Measurements from ENCODE around the gene SLC15A2.
A peak's percentile ranks its signal among the peaks of the same experiment; 100 is the strongest.
"Not testable (repeated sequence)": the region's sequence is repeated elsewhere in the genome, so short reads cannot be mapped to it uniquely, and the experiment has no call there.

SLC15A2 gene

DNA sequence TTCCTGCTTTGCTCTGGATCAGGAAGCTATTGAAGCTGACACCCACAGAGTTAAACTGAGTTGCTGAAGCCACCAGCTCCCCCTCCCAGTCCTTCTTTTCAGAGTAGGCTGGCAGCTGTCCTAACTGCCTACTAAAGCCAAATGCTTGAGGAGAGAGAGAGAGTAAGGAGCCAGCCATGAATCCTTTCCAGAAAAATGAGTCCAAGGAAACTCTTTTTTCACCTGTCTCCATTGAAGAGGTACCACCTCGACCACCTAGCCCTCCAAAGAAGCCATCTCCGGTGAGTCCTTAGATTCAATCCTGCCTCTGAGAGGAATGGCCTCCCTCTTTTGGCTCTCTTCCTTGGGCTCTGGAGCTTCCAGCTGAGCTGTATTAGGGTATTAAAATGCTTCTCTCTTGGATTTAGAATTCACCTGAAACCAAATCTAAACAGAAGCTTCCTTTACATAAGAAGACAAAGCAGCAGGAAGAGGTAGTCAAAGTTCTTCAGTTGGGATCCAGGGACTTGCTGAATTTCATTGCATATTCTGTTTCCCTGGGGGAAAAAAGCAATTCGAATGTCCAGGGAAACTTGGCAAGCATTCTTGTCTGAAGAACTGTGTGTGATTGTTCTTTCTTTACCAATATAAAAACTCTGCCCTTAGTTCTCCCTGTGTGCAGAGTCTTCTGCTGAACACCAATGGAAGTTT lies at the start of gene SLC15A2:
TSS of gene SLC15A2 (plus strand) at position 101 of the 690 bp plus-strand sequence. CDS start at position 177, 76 bp downstream.
- DNase-seq (ENCODE audit: low read depth), result no peak
- no peak within 1 kb of the TSS for H3K4me3 ChIP-seq (ENCODE audit: low read depth, low read length)
- TF ChIP-seq, protein P1, sequence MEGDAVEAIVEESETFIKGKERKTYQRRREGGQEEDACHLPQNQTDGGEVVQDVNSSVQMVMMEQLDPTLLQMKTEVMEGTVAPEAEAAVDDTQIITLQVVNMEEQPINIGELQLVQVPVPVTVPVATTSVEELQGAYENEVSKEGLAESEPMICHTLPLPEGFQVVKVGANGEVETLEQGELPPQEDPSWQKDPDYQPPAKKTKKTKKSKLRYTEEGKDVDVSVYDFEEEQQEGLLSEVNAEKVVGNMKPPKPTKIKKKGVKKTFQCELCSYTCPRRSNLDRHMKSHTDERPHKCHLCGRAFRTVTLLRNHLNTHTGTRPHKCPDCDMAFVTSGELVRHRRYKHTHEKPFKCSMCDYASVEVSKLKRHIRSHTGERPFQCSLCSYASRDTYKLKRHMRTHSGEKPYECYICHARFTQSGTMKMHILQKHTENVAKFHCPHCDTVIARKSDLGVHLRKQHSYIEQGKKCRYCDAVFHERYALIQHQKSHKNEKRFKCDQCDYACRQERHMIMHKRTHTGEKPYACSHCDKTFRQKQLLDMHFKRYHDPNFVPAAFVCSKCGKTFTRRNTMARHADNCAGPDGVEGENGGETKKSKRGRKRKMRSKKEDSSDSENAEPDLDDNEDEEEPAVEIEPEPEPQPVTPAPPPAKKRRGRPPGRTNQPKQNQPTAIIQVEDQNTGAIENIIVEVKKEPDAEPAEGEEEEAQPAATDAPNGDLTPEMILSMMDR (IDR thresholded peaks at IDR 0.05; ENCODE audit: low read depth, low read length, missing control alignments), result no peak
- in situ Hi-C loops (cut with HindIII; ENCODE audit: low sequenced_read_pairs), result no loop called here

DNA sequence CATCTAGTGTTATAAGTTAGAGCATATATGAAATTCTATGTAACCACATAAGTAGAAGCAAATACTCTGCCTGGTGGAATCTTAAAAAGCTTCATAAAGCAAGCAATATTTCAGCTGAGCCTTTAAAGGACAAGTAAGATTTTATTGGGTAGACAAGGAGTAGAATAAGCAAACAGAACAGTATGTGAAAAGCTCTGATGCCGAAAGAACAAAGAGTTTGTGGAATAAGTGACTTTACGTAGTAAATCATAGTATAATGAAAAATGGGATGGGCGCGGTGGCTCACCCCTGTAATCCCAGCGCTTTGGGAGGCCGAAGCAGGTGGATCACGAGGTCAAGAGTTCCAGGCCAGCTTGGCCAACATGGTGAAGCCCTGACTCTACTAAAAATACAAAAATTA lies 49.3 kb upstream of the SLC15A2 start:
- TF ChIP-seq, protein P1 (IDR thresholded peaks at IDR 0.05; ENCODE audit: low read depth, low read length, missing control alignments), result no peak
- no peak for DNase-seq (ENCODE audit: low read depth)
- in situ Hi-C loops (cut with HindIII; ENCODE audit: low sequenced_read_pairs), result no loop called here
- H3K4me3 ChIP-seq (ENCODE audit: low read depth, low read length), result no peak overlapping the region

GRCh38 chr3:121852256-121852655 lies 41.9 kb upstream of the SLC15A2 start:
- TF ChIP-seq, protein P1 (IDR thresholded peaks at IDR 0.05; ENCODE audit: low read depth, low read length, missing control alignments), result no peak
- in situ Hi-C loops (cut with HindIII; ENCODE audit: low sequenced_read_pairs), result no loop called here

DNA sequence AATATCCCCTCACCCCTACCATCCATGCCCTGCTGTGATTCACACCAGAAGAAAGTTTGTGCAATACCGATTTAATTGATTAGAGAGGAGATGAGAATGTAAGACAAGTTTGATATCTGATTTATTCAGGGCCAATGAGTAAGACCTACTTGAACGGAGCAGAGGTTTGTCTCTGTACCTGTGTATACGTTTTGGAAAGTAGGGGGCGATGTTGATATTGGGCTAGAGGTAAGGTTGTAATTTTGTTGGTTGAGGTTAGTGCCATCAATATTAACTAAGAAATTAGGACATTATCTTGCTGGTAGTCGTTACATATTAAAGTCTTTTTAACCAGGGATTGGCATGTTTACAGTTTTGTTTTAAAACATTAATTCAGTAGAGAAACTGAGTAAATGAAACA lies 38.6 kb upstream of the SLC15A2 start:
- TF ChIP-seq, protein P1 (IDR thresholded peaks at IDR 0.05; ENCODE audit: low read depth, low read length, missing control alignments), result peak; percentile 30
- no peak overlapping the region for H3K4me3 ChIP-seq (ENCODE audit: low read depth, low read length)
- in situ Hi-C loops (cut with HindIII; ENCODE audit: low sequenced_read_pairs), result no loop called here
- DNase-seq (ENCODE audit: low read depth), result no peak

More at GRCh38 chr3:121852256-121852655, 41.9 kb upstream of the SLC15A2 start:
- H3K4me3 ChIP-seq (ENCODE audit: low read depth, low read length), result no peak overlapping the region
- no peak for DNase-seq (ENCODE audit: low read depth)

GRCh38 chr3:121857778-121858177 lies 36.4 kb upstream of the SLC15A2 start:
- H3K4me3 ChIP-seq (ENCODE audit: low read depth, low read length); in situ Hi-C loops (cut with HindIII; ENCODE audit: low sequenced_read_pairs); DNase-seq (ENCODE audit: low read depth): not testable (repeated sequence)

DNA sequence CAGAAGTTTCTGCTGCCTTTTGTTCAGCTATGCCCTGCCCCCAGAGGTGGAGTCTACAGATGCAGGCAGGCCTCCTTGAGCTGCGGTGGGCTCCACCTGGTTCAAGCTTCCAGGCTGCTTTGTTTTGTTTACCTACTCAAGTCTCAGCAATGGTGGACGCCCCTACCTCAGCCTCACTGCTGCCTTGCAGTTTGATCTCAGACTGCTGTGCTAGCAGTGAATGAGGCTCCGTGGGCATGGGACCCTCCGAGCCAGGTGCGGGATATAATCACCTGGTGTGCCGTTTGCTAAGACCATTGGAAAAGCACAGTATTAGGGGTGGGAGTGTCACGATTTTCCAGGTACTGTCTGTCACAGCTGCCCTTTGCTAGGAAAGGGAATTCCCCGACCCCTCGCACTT lies 31.0 kb upstream of the SLC15A2 start:
- in situ Hi-C loops (cut with HindIII; ENCODE audit: low sequenced_read_pairs), result not testable (repeated sequence)

DNA sequence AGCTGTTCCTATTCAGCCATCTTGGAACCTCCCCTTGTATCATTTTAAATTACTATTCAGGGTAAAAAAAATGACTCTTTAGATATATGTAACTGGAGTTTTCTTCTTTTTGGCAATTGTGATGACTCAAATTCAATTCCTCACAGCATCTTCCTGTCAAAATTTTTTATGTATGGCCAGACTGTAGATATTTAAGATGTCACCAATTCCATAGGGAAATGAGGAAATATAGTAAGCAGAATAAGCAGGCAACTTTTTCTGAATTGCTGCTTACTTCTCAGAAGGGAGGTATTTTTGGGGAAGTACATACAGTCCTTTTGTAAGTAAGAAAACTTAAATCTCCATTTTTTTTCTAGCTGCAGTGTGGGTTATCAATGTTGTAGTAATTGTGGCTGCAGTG lies 30.4 kb upstream of the SLC15A2 start:
- no peak for DNase-seq (ENCODE audit: low read depth)
- in situ Hi-C loops (cut with HindIII; ENCODE audit: low sequenced_read_pairs), result no loop called here
- TF ChIP-seq, protein P1 (IDR thresholded peaks at IDR 0.05; ENCODE audit: low read depth, low read length, missing control alignments), result no peak

More for the DNA sequence above, 31.0 kb upstream of the SLC15A2 start:
- not testable (repeated sequence) for DNase-seq (ENCODE audit: low read depth); H3K4me3 ChIP-seq (ENCODE audit: low read depth, low read length)

More for the DNA sequence above, 30.4 kb upstream of the SLC15A2 start:
- H3K4me3 ChIP-seq (ENCODE audit: low read depth, low read length), result no peak overlapping the region

Measured in astrocyte of the cerebellum (primary cell).